ENCODE data around the gene FAM184A.

GRCh38 chr6:119043265-119043664, 35.2 kb downstream of the FAM184A start:
- TF ChIP-seq SUZ12 (IDR thresholded peaks at IDR 0.05) (no peak), TARDBP (IDR thresholded peaks at IDR 0.05) (no peak), PKNOX1 (IDR thresholded peaks at IDR 0.05) (no peak), SP1 (IDR thresholded peaks at IDR 0.05) (no peak), BHLHE40 (IDR thresholded peaks at IDR 0.05; ENCODE audit: borderline replicate concordance) (no peak), FOXK2 (IDR thresholded peaks at IDR 0.05) (no peak), NFRKB (IDR thresholded peaks at IDR 0.05) (no peak), CTBP1 (IDR thresholded peaks at IDR 0.05; ENCODE audit: borderline replicate concordance) (no peak), LEF1 (IDR thresholded peaks at IDR 0.05; ENCODE audit: borderline replicate concordance) (no peak), FOXA1 (IDR thresholded peaks at IDR 0.05) (no peak), HDGF (IDR thresholded peaks at IDR 0.05; ENCODE audit: borderline replicate concordance) (no peak), ARNT (IDR thresholded peaks at IDR 0.05) (no peak)

All from HEK293T (cell line).